NB4 (cell line): ENCODE data around the gene FUT7.

ENCODE experiments used
- POLR2A ChIP-seq: IDR thresholded peaks from 2 replicates; pipeline ENCODE4 v1.6.1; 2011; ENCODE audit warnings: mild to moderate bottlenecking; ENCODE audit not compliant: insufficient read length; ENCODE audit errors: extremely low read depth
- TF ChIP-seq, protein P1 (sequence below): IDR thresholded peaks from one replicate; pipeline ENCODE4 v1.5.1; 2012; ENCODE audit warnings: low read depth, low read length

DNA sequence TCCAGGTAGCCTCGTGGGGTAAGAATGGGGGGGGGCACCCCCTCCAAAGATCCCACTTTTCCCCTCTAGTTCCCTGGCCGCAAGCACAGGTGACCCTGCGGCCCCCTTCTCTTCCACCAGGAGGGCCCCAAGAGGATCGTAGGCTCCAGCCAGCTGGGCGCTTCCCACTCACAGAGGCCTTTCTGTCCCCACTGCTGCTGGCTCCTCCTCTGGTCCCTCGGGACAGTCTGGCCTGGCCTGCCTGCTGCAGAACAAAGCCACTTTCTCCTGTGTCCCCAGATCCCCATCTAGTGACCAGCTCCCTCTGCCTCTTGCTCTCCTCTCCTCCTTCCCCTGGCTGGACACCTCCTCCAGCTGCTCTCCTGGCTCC, 39.0 kb upstream of the FUT7 start:
- TF ChIP-seq, protein P1, sequence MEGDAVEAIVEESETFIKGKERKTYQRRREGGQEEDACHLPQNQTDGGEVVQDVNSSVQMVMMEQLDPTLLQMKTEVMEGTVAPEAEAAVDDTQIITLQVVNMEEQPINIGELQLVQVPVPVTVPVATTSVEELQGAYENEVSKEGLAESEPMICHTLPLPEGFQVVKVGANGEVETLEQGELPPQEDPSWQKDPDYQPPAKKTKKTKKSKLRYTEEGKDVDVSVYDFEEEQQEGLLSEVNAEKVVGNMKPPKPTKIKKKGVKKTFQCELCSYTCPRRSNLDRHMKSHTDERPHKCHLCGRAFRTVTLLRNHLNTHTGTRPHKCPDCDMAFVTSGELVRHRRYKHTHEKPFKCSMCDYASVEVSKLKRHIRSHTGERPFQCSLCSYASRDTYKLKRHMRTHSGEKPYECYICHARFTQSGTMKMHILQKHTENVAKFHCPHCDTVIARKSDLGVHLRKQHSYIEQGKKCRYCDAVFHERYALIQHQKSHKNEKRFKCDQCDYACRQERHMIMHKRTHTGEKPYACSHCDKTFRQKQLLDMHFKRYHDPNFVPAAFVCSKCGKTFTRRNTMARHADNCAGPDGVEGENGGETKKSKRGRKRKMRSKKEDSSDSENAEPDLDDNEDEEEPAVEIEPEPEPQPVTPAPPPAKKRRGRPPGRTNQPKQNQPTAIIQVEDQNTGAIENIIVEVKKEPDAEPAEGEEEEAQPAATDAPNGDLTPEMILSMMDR, result no peak
- TF ChIP-seq POLR2A, result no peak
